GM19351 (cell line): ENCODE results near the gene NEO1.

Source experiments
- ATAC-seq: cut with Tn5 transposase; IDR thresholded peaks from one replicate; pipeline ENCODE4 v1.9.1; 2021; ENCODE audit warnings: mild to moderate bottlenecking, moderate library complexity; ENCODE audit not compliant: unreplicated experiment

The NEO1 gene

DNA sequence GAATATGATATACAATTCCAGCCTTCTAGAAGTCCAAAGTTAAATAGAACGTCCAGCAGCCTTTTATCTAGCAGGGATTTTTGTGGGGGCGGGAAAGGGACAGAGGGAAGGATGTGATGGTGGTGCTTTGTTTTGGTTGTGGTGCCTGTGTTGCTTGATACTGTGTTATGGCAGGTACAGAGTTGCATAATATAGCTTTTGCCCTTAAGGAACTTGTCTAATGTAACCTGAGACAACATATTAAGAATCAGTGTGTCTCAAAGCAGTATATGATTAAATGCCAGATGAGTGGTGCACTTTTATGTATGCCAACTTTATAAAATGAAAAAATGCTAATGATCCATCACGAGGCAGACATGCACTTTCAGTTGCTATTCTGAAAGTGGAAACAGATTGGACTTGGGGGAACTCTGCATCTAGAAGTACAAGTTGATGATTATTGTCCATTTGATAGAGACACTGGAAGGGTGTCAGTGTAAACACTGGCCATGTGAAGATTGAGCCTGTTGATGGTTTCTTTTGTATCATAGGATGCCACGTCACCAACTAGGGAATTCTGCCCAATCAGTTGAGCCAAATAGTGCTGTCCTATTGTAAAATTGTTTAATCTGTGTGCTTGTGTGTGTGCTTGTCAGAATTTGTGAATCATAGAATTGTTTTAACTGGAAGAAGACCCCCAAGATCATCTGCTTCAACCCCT, 23.0 kb downstream of the NEO1 start:
- no peak for ATAC-seq

DNA sequence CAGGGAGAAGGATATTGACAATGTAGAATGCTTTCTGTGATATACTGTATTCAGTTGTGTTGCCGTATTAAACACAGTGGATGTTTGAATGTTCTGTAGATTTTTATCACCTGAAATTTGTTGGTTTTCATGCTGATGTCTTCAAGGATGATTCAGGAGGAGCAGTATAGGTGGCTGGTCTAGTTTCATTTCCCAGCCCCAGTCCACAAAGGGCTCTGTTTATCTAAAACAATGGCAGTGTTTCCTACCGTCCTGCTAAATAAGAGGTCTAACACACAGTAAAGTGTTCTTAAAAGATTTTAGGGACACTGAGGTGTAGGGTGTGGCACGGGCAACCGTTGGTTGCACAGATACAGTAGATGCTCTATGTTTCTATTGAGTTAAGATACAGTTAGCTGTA, 26.0 kb downstream of the NEO1 start:
- ATAC-seq, result no peak

DNA sequence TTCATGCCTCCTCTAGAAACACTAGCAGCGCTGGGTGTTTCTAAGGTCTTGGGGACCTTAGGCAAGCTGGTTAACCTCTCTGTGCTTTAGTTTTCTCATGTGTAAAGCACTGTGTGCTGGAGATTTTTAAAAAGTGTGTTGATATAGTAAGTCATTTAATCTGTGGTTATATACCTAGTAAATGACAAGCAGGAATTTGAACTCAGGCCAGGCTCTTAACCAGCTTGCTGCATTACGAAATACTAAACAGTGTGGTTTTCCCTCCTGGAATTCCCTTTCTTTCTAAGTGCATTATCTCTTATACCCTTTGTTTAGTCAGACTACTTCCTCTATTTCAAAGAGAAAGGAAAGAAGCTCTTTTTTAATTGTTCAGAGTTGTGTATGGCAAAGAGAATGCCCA, 26.5 kb downstream of the NEO1 start:
- ATAC-seq, result no peak

DNA sequence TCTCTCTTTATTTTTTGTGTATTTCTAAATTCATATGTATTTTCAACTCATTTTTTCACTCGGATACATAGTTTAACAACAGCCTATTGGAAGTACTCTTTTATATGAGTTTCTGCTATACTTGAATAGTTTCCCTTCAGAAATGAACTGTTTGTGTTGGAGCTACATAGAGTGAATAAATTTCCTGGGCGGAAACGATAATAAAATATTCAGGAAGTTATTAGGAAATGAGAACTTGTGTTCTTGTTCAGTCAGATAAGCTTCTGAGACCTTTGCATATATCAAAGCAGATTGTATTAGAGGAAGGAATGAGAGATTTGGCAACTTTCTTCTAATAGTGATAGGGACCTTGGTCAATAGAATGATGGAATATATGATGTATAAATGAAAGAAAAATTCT, 27.3 kb downstream of the NEO1 start:
- no peak for ATAC-seq

DNA sequence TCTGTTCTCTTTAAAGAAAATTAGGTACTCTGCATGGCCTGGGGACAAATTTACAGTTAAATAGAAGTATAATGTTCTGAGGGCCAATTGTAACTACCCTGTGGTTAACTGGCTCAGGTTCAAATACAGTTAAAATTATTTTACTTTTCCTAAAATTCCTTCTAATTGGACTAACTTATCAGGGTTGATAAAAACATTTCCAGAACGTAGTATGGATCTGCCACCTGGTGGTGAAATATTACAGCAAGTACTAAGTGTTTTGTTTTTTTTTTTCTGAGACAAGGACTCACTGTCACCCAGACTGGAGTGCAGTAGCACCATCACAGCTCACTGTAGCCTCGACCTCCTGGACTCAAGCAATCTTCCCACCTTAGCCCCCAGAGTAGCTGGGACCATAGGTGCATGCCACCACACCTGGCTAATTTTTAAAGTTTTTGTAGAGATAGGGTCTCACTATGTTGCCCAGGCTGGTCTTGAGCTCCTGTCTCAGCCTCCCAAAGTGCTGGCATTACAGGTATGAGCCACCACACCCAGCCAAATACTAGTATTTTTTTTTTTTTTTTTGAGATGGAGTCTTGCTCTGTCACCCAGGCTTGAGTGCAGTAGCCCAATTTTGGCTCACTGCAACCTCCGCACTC, 29.2 kb downstream of the NEO1 start:
- no peak for ATAC-seq

DNA sequence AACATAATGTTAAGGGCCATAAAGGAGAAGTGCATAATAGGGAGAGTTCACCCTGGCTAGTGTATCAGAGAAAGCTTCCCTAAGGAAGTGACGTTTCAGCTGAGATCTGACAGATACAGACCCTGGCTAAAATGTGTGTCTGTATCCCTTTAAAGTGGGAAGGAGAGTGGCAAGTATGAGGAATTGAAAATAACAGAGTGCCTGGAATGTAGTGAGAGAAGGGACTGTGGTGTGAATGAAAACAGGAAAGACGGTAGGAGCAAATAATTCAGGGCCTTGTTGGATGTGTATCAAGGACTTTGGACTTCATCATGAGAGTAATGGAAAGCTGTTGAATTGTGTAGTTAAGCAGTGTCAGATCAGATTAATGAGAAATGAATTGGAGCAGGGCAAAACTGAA, 30.5 kb downstream of the NEO1 start:
- no peak for ATAC-seq

DNA sequence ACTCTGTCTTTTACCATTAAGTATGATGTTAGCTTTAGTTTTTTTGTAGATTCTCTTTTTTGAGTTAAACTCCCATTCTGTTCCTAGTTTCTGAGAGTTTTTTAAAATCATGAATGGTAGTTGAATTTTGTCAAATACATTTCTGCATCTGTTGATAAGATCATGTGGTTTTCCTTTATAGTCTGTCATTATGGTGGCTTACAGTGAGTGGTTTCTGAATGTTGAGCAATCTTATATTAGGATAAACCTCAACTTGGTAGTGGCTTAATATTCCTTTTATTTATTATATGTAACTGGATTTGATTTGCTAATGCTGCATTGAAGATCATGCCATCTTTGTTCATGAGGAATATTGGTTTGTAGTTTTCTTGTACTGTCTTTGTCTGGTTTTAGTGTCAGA, 34.8 kb downstream of the NEO1 start:
- no peak for ATAC-seq

DNA sequence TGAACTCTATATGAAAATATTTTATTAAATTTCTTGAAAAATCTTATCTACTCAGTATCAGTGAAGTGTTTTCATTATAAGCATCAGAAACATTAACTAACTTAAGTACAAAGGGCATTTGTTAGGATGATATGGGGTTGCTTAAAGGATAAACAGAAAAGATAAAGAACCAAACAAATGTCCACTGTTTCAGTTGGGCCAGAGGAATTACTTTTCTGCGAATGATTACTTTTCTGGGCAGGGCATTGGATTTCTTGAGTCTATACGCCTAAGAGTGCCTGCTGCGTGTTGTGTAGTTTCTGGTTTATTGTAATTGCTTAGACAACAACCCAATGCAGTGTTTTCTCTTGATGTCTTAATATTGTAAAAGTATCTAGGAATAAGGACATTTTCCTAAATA, 52.8 kb downstream of the NEO1 start:
- ATAC-seq, result no peak

DNA sequence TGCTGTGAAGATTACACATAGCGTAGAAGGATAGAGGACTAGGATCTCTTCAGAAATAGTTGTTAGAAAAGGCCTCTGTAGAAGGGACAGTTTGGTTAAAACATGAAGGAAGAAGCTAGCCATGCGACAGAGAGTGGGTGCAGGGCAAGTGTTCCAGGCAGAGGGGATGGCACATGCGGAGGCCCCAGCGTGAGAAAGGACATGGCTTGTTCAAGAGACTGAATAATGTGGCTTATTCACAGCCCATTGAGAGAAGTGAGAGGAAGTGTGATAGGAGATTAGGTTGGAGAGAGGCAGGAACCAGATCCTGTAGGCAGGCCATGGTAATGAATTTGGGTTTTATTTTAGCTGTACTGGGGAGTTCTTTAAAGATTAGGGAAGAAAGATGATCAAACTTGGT, 56.4 kb downstream of the NEO1 start:
- ATAC-seq, result no peak

DNA sequence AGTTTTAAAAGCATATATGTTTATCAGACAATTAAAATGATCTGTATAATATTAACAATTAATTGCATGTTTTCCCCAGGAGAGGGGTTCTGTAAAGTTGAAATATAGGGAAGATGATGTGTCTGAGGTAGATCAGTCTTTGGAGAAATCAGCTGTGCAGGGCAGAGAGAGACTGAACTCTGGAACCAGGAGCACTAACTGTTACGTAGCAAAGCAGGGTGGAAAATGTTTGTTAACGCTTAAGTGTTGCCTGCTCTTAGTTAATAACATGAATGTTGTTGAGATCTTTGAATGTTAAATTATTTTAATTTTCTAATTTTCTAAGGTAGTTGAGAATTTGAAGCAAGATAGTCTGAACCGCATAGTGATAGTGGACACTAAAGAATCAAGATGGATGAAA, 57.5 kb downstream of the NEO1 start:
- no peak for ATAC-seq

DNA sequence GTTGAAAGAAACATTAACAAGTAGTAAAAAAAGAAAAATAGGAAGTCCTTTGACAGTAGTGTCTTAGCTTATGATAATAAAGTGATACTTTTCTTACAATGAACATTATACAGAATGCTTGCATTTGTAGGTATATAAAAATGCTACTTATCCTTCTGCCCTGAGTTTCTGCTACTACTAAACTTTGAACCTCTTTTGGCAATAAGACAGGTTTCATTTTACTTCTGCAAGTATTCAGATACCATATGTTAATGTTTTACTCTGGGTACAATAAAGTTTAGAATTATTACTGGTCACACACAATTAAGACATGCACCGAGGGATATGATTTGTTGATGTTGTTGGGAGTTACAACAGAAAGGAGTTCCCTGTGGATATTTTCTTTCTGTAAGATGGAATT, 57.9 kb downstream of the NEO1 start:
- no peak for ATAC-seq

DNA sequence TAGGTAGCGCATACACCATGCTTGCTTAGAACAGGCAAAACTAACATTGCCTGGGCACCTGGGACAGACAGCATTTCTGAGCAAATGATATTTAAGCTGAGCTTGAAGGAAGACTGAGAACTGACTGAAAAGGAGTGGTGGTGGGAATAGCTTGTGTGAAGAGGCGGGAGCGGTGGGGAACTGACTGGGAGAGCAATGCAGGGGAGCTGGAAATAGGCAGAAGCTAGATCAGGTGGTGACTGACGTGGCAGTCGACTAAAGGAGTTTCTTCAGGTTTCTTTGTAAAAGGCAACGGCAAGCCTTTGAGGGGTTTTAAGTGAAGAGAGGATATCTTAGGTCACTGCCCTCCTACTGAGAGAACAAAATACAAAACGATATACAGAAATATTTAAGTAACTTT, 61.8 kb downstream of the NEO1 start:
- no peak for ATAC-seq

DNA sequence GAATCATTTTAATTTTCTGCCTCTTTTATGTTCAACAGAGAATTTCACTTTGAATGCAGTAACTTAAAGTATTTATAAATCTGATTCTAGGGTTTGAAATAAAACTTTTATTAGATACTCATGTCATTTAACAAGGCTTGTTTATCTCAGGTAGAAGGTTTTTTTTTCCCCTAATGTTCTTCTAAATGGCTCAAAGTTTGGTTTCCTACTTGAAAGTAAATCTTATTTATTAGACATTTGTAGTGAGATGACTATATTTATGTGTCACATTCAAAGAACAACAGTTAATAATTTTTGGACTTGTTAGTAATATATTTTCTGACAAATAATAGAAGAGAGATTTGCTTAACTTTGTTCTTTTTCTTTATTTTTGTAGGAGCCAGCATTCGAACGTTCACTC, 63.9 kb downstream of the NEO1 start:
- no peak for ATAC-seq

DNA sequence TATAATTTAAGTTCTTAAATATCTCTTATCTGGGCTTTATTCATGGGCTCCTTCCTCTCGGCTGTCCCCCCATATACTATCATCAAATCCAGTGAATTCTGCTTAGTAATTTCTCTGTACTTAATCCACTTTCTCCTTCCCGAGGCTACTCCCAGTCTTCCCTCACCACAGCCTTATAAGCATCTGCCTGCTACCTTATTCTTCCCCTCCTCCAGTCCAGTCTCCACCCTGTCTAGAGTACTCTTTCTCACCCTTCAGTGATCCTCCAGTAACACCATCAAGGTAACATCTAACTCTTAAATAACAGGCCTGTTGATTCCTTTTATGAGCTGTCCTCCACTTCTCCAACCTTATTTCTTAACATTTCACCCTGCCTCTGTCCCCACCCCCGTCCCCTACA, 65.8 kb downstream of the NEO1 start:
- ATAC-seq, result no peak

DNA sequence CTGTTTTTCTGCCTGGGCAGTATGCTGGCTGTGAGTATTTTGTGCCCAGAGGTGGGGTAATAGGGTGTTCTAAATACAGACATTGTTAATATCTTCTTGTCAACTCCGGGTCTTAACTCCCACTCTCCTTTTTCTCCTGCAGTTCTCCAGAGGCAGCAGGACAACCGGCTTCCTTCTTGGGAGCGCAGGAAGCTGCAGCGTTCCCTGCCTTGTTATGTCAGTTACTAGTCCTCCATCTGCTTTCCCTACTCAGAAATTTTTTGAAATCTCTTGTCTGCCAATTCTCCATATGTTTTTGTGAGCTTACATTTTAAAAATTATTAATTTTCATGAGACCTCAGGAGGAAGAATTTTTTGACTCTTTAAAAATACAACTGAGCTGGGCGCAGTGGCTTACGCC, 67.2 kb downstream of the NEO1 start:
- ATAC-seq, result no peak

DNA sequence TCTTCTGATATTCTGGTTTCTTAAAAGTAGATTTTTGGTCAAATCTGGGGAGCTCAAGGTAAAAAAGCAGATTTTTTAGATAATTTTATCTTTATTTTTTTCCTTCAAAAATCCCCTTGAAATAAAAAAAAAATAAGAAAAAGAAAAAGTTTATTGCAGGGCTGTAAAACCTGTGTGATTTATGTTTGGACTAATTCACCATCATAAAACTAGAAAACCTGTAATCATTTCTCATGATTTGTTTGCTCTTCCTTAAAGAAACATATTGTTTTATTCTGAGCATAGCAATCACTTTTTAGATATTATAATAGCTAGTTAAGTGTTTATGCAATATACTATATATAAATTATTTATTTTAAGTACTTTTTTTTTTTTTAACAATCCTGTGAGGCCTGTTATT, 68.0 kb downstream of the NEO1 start:
- ATAC-seq, result no peak

DNA sequence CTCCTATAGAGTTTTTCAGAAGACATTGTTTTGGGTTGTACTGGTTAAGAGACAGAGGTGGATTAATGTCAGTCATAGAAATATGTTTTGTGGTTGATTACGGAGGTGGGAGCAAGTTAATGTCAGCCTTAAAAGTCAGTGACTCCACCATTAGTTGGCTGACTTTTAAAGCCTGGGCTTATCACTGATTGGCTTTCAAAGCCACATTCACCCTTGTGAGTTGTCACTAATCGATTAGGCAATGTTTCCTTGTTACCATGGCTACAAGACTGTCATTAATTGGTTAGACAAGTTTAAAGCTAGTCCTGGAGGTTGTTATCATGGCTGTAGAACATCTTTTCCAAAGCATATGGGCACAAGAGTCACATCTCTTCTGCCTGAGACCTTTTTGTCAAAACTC, 73.0 kb downstream of the NEO1 start:
- no peak for ATAC-seq

DNA sequence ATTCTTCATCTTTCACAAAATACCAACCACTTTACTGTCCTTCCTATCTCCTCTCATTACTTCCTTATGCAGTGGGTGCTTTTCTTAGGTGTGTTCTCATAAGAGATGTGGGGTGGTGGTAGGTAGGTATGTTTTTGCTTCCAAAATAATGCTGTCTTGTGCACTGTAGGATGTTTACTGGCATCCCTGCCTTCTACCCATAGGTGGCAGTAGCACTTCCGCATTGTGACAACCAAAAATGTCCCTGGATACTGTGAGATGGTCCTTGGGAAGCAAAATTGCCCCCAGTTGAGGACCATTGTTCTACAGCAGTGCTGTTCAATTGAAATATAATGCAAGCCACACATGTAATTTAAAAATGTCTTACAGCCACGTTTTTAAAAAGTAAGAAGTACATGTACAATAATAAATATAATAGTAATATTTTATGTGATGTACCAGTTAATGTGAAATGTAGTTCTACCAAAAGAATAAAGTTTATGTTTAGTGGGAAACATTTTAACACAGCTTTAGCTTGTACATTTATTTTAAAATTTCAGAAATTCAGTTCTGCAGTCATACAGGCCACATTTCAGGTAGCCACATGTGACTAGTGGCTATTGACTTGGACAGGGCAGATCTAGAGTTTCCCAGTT, 75.2 kb downstream of the NEO1 start:
- ATAC-seq, result no peak

DNA sequence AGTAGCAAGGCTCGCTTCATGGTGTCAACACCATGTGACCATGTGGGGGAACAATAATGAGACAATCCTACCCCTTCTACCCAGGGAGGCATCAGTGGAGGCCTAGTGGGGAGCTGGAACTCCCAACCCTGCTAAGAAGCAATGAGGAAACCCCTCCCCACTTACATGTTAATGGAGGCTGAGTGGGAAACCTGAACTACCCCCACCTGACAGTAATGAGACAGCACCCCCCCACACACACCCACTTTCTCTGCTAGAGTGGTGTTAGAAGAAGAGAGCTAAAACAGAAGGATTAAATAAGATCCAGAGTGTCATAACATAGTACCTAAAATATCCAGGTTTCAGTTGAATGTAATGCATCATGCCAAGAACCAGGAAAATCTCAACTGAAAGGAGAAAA, 78.6 kb downstream of the NEO1 start:
- no peak for ATAC-seq

DNA sequence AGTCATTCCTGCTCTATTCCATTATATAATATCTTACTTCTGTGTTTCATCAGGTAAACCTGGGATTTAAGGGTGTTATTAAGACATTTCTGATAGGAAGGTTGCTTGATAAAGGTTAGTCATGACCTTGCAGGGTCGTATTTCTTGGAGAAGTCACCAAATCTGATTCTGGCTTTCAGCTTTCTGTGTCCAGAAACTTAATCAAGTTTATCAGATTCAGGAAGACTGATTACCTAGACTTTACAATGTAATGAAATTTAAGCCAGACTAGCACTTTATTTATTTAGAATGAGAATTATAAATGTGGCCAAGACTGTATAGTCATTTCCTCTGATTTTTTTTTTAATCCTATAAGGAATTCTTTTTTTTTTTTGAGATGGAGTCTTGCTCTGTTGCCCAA, 81.9 kb downstream of the NEO1 start:
- ATAC-seq, result no peak

DNA sequence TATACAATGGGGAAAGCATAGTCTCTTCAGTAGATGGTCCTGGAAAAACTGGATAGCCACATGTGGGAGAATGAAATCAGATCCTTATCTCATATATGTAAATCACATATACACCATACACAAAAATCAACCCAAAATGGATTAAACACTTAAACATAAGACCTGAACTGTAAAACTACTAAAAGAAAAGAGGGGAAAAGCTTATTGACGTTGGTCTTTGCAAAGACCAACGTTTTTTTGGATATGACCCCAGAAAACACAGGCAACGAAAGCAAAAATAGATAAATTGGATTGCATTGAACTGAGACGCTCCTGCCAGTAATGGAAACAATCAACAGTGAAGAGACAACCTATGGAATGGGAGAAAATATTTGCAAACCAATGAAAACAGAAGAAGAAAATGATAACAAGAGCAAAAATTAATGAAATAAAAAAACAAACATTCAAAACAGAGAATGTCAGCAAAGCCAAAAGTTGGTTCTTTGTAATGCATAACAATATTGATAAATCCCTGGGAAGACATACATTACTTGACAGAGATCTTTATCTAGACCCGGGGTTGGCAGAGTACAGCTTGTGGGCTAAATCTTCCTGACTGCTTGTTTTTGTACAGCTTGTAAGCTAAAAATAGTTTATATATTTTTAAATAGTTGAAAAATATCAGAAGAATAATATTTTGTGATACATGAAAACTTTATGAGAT, 86.9 kb downstream of the NEO1 start:
- no peak for ATAC-seq
